Sigmoid colon (tissue), 4 donors: ENCODE measurements around the gene ROMO1.

ENCODE experiments used
- EP300 ChIP-seq, 4 donors: sonication (generic); formaldehyde crosslinking; IDR thresholded peaks; one replicate each; pipeline ENCODE4 v1.6.1; 2017; ENCODE audit warnings: antibody characterized with exemption in 4 of 4
- POLR2A ChIP-seq, 2 donors: fragments of 450-650 bp; IDR thresholded peaks; one replicate each; pipeline ENCODE4 v1.6.1; 2016; ENCODE audit warnings: antibody characterized with exemption in 2 of 2, mild to moderate bottlenecking in 2 of 2, moderate library complexity in 2 of 2
- POLR2AphosphoS5 ChIP-seq, 4 donors: sonication (generic); formaldehyde crosslinking; IDR thresholded peaks; one replicate each; pipeline ENCODE4 v1.6.1; 2017; ENCODE audit warnings: antibody characterized with exemption in 4 of 4
- TF ChIP-seq, protein P1 (sequence below), 4 experiments: fragments of 450-650 bp in 3 of 4; fragments of 200-600 bp in 1 of 4; IDR thresholded peaks; one replicate each; pipeline ENCODE4 v1.5.1; 2016 to 2019; ENCODE audit warnings: antibody characterized with exemption in 4 of 4, mild to moderate bottlenecking in 3 of 4, moderate library complexity in 2 of 4

- TF ChIP-seq POLR2A (IDR thresholded peaks at IDR 0.05) (no peak), POLR2AphosphoS5 (IDR thresholded peaks at IDR 0.05) (no peak), EP300 (IDR thresholded peaks at IDR 0.05) (no peak)
- TF ChIP-seq, protein P1, sequence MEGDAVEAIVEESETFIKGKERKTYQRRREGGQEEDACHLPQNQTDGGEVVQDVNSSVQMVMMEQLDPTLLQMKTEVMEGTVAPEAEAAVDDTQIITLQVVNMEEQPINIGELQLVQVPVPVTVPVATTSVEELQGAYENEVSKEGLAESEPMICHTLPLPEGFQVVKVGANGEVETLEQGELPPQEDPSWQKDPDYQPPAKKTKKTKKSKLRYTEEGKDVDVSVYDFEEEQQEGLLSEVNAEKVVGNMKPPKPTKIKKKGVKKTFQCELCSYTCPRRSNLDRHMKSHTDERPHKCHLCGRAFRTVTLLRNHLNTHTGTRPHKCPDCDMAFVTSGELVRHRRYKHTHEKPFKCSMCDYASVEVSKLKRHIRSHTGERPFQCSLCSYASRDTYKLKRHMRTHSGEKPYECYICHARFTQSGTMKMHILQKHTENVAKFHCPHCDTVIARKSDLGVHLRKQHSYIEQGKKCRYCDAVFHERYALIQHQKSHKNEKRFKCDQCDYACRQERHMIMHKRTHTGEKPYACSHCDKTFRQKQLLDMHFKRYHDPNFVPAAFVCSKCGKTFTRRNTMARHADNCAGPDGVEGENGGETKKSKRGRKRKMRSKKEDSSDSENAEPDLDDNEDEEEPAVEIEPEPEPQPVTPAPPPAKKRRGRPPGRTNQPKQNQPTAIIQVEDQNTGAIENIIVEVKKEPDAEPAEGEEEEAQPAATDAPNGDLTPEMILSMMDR (IDR thresholded peaks at IDR 0.05) = no peak
Observed at GRCh38 chr20:35695245-35695749, 3.9 kb upstream of the ROMO1 start.
